Omental fat pad (tissue), 4 donors: Measurements from ENCODE around the gene ANK3. TPM values are rescaled to one million over a fixed set of nuclear protein-coding genes. Genes with fewer than 3 reads are reported as not detected.

Source experiments
- ATAC-seq: fragments of 150-250 bp; one replicate; pipeline ENCODE4 v1.9.1; 2016; ENCODE audit warnings: mild to moderate bottlenecking, moderate library complexity; ENCODE audit not compliant: low FRiP score
- DNase-seq: peaks from one replicate; pipeline ENCODE4 v3.0.0-alpha.2; 2019; ENCODE audit warnings: low spot score
- CTCF ChIP-seq, 3 donors: fragments of 450-650 bp; IDR thresholded peaks; one replicate each; pipeline ENCODE4 v1.5.1; 2016 to 2017; ENCODE audit warnings: antibody characterized with exemption in 3 of 3, mild to moderate bottlenecking in 3 of 3, moderate library complexity in 2 of 3
- total RNA-seq, 4 donors: library from RNA; depleted of rRNA; stranded (reverse); fragments of >200 nt; gene quantifications; one replicate each; pipeline ENCODE4 v1.1.0, GENCODE V29; 2016

Gene ANK3
- total RNA-seq, 4 donors from 2014 or later: 10.5 to 22.5 (median 13.3) TPM

GRCh38 chr10:60332371-60332770 is 57.3 kb downstream of the ANK3 start:
- TF ChIP-seq CTCF (IDR thresholded peaks at IDR 0.05): no peak
- no peak for DNase-seq
- no peak for ATAC-seq

- no peak for TF ChIP-seq CTCF (IDR thresholded peaks at IDR 0.05)
- ATAC-seq (no peak), DNase-seq (no peak)
Observed at GRCh38 chr10:60331886-60332285, 57.8 kb downstream of the ANK3 start.

DNA sequence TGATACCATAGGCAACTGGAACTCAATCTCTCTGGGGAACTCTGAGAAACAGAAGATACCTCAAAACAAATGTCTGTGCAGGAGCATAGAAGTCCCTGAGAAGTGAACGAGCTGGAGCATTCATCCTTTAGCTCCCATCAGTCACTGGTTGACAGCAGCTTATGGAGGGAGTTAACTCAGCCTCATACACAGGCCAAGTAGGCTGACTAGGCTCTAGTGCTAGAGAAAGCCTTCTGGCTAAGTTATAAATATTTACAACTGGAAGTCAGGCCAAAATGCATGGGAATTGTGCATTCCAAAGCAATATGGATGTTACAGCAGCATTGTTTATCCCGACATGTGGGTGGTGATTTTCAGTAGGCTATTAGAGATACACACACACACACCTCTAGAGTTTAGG is 66.5 kb downstream of the ANK3 start:
- no peak for ATAC-seq
- DNase-seq: no peak
- no peak for TF ChIP-seq CTCF (IDR thresholded peaks at IDR 0.05)

GRCh38 chr10:60320666-60321065 is 69.0 kb downstream of the ANK3 start:
- no peak for TF ChIP-seq CTCF (IDR thresholded peaks at IDR 0.05)
- no peak for DNase-seq
- no peak for ATAC-seq

DNA sequence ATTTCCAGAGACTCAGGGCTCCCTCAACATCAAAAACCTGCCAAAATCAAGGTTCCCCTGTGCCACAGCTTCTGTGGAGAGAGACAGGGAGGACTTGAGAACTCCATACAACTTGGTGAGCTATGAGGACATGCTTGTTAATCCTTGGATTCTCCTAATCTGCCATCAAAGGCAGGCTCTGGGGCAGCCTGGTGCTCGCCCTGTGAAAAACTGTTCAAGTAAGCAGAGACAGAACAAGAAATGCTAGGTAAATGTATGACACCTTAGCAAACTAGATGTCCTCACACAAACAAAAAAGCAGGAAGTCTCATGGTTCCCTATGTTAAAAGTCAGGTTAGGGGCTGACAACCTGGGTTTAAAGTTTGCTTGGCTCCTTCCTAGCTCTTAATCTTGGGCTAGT is 73.6 kb downstream of the ANK3 start:
- DNase-seq (no peak), ATAC-seq (no peak)
- no peak for TF ChIP-seq CTCF (IDR thresholded peaks at IDR 0.05)

DNA sequence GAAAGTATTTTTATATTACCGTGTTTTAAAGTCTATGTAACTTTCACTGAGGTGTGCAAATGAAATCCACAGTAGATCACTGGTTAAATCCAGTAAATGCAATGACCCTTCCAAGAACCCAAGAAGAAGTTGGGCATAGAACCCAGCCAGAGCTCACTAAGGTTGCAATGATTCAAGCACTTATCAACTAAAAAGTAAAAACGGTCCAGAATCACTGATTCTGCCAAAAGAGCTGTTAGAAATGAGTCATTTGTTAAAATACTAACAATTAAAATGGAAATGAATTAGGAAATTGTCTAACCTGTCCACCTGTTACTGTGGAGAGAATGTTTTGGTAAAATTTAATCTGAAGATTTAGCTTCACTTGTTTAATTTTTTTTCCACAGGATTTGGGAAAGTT is 74.4 kb downstream of the ANK3 start:
- ATAC-seq: peak; percentile 49
- no peak for TF ChIP-seq CTCF (IDR thresholded peaks at IDR 0.05)
- no peak for DNase-seq

DNA sequence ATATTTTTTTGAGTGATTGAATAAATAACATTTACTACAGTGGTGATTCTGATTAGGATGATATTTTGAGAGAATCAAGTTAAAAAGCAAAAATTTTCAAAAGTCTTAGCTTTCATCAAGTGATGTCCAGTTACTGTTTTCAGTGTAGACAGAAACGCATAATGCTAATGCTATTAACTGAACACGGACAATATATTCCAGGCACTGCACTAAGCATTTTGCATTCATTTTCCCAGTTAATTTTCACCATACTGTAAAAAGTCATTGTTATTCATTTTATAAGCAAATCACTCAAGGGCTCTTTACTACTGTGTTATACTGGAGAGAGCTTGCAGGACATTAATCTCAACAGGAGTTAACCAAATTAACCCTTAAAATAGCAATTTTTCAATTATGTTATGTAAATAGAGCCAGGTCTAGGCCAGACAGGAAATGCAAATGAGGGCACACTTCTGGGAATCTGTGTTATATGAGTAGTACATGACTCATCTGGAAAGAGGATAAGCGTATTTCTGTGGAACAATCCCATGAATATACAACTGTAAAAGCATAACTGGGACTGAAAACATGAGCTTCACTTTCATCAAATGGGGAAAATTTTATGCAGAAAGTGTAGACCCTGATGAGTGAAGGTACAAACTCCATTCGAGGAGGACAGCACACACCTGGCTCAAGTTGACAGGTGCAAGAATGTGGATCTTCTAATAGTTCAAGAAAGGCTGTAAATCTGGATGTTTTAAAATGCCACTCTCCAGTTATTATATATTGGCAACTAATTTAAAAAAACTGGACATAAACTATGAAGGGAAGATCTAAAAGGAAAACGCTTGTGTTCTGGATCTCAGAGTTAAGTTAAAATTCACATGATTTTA is 75.4 kb downstream of the ANK3 start:
- TF ChIP-seq CTCF (IDR thresholded peaks at IDR 0.05): no peak
- no peak for DNase-seq
- peak; percentile 57 for ATAC-seq
